Measurements from ENCODE around the gene SGPP2.

DNA sequence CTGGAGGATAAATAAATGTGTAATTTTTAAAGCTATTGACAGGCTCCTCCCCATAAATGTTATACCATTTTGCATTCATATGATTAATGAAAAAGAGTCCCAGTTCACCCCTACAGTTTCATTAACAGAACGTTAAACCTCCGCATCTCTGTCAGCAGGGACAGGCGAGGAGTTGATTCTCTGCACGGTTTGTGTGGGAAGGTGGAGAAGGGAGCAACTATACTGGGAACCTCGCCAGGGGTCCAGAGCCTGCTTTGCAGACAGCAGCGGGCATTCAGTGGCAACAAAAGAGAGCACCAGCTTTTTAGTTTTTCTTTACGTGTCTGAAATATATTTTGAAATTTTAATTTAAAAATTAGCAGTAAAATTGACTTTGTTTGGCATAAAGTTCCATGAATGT lies 130.2 kb downstream of the SGPP2 start:
- TF ChIP-seq, protein P1, sequence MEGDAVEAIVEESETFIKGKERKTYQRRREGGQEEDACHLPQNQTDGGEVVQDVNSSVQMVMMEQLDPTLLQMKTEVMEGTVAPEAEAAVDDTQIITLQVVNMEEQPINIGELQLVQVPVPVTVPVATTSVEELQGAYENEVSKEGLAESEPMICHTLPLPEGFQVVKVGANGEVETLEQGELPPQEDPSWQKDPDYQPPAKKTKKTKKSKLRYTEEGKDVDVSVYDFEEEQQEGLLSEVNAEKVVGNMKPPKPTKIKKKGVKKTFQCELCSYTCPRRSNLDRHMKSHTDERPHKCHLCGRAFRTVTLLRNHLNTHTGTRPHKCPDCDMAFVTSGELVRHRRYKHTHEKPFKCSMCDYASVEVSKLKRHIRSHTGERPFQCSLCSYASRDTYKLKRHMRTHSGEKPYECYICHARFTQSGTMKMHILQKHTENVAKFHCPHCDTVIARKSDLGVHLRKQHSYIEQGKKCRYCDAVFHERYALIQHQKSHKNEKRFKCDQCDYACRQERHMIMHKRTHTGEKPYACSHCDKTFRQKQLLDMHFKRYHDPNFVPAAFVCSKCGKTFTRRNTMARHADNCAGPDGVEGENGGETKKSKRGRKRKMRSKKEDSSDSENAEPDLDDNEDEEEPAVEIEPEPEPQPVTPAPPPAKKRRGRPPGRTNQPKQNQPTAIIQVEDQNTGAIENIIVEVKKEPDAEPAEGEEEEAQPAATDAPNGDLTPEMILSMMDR (IDR thresholded peaks at IDR 0.05) = no peak
- TF ChIP-seq EZH2 (IDR thresholded peaks at IDR 0.05) (no peak), EZH2phosphoT487 (IDR thresholded peaks at IDR 0.05) (no peak)
